Right lobe of liver (tissue), 4 donors: ENCODE data around the gene OR10A7.

Experiments
- POLR2A ChIP-seq: fragments of 450-650 bp; IDR thresholded peaks from one replicate; pipeline ENCODE4 v1.6.1; 2017; ENCODE audit warnings: antibody characterized with exemption, mild to moderate bottlenecking
- TF ChIP-seq, protein P1 (sequence below), 4 donors: fragments of 200-600 bp in 3 of 4; fragments of 450-650 bp in 1 of 4; IDR thresholded peaks; one replicate each; pipeline versions ENCODE4 v1.5.1 to v1.8.0; 2016 to 2022; ENCODE audit warnings: antibody characterized with exemption in 4 of 4, mild to moderate bottlenecking in 2 of 4
- donor health status: DM: no; HTN: no; CAD: no.
- donor health status: DM: no; HTN: no; CAD: no.
- donor health status: DM: no; HTN: yes; CAD: no.

DNA sequence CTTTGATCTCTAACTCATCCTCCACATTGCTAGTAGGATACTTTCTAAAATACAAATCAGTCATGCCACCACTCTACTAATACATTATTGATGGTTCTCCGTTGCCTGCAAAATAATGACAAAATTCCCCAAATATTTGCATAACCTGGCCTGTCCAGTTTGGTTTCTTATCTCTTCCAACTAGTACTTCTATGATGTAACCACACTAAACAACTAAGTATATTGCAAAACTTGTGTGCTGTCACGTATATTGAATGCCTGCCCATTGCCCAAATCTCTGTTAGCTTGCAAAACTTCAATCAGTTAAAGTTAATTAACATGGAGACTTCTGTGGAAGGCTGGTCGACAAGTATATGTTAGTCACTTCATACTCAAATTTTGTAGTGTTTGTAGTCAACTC lies 30.1 kb downstream of the OR10A7 start:
- TF ChIP-seq, protein P1, sequence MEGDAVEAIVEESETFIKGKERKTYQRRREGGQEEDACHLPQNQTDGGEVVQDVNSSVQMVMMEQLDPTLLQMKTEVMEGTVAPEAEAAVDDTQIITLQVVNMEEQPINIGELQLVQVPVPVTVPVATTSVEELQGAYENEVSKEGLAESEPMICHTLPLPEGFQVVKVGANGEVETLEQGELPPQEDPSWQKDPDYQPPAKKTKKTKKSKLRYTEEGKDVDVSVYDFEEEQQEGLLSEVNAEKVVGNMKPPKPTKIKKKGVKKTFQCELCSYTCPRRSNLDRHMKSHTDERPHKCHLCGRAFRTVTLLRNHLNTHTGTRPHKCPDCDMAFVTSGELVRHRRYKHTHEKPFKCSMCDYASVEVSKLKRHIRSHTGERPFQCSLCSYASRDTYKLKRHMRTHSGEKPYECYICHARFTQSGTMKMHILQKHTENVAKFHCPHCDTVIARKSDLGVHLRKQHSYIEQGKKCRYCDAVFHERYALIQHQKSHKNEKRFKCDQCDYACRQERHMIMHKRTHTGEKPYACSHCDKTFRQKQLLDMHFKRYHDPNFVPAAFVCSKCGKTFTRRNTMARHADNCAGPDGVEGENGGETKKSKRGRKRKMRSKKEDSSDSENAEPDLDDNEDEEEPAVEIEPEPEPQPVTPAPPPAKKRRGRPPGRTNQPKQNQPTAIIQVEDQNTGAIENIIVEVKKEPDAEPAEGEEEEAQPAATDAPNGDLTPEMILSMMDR (IDR thresholded peaks at IDR 0.05): no peak
- TF ChIP-seq POLR2A: no peak
